Measurements from ENCODE around the gene ARMS2.

Gene ARMS2

DNA sequence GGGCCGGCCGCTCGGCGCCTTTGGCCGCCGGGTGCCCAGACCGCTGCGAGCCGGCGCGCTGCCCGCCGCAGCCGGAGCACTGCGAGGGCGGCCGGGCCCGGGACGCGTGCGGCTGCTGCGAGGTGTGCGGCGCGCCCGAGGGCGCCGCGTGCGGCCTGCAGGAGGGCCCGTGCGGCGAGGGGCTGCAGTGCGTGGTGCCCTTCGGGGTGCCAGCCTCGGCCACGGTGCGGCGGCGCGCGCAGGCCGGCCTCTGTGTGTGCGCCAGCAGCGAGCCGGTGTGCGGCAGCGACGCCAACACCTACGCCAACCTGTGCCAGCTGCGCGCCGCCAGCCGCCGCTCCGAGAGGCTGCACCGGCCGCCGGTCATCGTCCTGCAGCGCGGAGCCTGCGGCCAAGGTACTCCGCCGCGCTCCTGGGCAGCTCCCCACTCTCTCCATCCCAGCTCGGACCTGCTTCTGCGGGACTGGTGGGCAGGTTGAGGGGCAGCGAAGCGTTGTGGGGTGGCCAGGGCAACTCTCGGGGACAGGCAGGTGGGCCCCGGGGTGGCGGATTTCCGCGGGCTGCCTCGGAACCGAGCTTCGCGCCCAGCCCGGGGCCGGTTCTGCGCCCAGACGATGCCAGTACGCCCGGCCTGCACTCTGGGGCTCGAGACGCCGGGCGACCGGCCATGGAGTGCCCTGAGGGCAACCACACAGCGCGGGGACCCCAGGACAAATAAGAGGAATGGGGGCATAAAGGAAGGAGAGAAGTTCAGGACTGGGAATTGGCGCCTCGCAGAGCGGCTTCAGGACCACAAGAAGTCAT is 7.5 kb downstream of the ARMS2 start:
- no peak overlapping the region for H3K4me3 ChIP-seq (ENCODE audit: low read length, poor library complexity, severe bottlenecking)
- no peak overlapping the region for H2AFZ ChIP-seq (ENCODE audit: low read length)
- H3K36me3 ChIP-seq (ENCODE audit: insufficient read depth, low read length): no peaks in the 10 kb centered on the region
- H3K9me3 ChIP-seq (ENCODE audit: insufficient read depth, low read depth, low read length): no peaks in the 10 kb centered on the region; the same call in 1 of the 2 replicates
- no peak overlapping the region for H3K4me2 ChIP-seq (ENCODE audit: low read depth, low read length, poor library complexity, severe bottlenecking)
- no peaks in the 10 kb centered on the region for H3K79me2 ChIP-seq (ENCODE audit: insufficient read depth, low read length)
- H3F3A ChIP-seq (ENCODE audit: low read depth): no peaks in the 10 kb centered on the region
- H4K20me1 ChIP-seq (ENCODE audit: insufficient read depth, low read length, poor library complexity, severe bottlenecking): no peaks in the 10 kb centered on the region
- TF ChIP-seq EZH2phosphoT487 (IDR thresholded peaks at IDR 0.05; ENCODE audit: borderline replicate concordance): no peak
- TF ChIP-seq, protein P1, sequence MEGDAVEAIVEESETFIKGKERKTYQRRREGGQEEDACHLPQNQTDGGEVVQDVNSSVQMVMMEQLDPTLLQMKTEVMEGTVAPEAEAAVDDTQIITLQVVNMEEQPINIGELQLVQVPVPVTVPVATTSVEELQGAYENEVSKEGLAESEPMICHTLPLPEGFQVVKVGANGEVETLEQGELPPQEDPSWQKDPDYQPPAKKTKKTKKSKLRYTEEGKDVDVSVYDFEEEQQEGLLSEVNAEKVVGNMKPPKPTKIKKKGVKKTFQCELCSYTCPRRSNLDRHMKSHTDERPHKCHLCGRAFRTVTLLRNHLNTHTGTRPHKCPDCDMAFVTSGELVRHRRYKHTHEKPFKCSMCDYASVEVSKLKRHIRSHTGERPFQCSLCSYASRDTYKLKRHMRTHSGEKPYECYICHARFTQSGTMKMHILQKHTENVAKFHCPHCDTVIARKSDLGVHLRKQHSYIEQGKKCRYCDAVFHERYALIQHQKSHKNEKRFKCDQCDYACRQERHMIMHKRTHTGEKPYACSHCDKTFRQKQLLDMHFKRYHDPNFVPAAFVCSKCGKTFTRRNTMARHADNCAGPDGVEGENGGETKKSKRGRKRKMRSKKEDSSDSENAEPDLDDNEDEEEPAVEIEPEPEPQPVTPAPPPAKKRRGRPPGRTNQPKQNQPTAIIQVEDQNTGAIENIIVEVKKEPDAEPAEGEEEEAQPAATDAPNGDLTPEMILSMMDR (conservative IDR thresholded peaks at IDR 0.05; ENCODE audit: low read length): no peak
- no peaks in the 10 kb centered on the region for H3K9me2 ChIP-seq (replicated peaks; ENCODE audit: low read depth, low read length)
- no peaks in the 10 kb centered on the region for H3K4me1 ChIP-seq (ENCODE audit: insufficient read depth, low read length, poor library complexity, severe bottlenecking)
- H3K9ac ChIP-seq (ENCODE audit: low read depth, low read length, poor library complexity, severe bottlenecking): no peak overlapping the region
- no peaks in the 10 kb centered on the region for H3K27me3 ChIP-seq (ENCODE audit: insufficient read depth, low read length, poor library complexity, severe bottlenecking)

- TF ChIP-seq, protein P1 (conservative IDR thresholded peaks at IDR 0.05; ENCODE audit: low read length): no peak
- TF ChIP-seq EZH2phosphoT487 (IDR thresholded peaks at IDR 0.05; ENCODE audit: borderline replicate concordance): no peak
- no peaks in the 10 kb centered on the region for H3K36me3 ChIP-seq (ENCODE audit: insufficient read depth, low read length)
- no peaks in the 10 kb centered on the region for H3K9me2 ChIP-seq (replicated peaks; ENCODE audit: low read depth, low read length)
- H2AFZ ChIP-seq (ENCODE audit: low read length): no peak overlapping the region
- H3K4me1 ChIP-seq (ENCODE audit: insufficient read depth, low read length, poor library complexity, severe bottlenecking): no peaks in the 10 kb centered on the region
- H3K4me2 ChIP-seq (ENCODE audit: low read depth, low read length, poor library complexity, severe bottlenecking): no peak overlapping the region
- no peaks in the 10 kb centered on the region; the same call in 1 of the 2 replicates for H3K9me3 ChIP-seq (ENCODE audit: insufficient read depth, low read depth, low read length)
- no peaks in the 10 kb centered on the region for H4K20me1 ChIP-seq (ENCODE audit: insufficient read depth, low read length, poor library complexity, severe bottlenecking)
- H3F3A ChIP-seq (ENCODE audit: low read depth): no peaks in the 10 kb centered on the region
- no peaks in the 10 kb centered on the region for H3K79me2 ChIP-seq (ENCODE audit: insufficient read depth, low read length)
- no peak overlapping the region for H3K9ac ChIP-seq (ENCODE audit: low read depth, low read length, poor library complexity, severe bottlenecking)
- no peak overlapping the region for H3K4me3 ChIP-seq (ENCODE audit: low read length, poor library complexity, severe bottlenecking)
- no peaks in the 10 kb centered on the region for H3K27me3 ChIP-seq (ENCODE audit: insufficient read depth, low read length, poor library complexity, severe bottlenecking)
Measured at GRCh38 chr10:122462533-122463465, 8.3 kb downstream of the ARMS2 start.

GRCh38 chr10:122463466-122464249 is 9.2 kb downstream of the ARMS2 start:
- no peaks in the 10 kb centered on the region; the same call in 1 of the 2 replicates for H3K9me3 ChIP-seq (ENCODE audit: insufficient read depth, low read depth, low read length)
- H2AFZ ChIP-seq (ENCODE audit: low read length): no peak overlapping the region
- no peak for TF ChIP-seq EZH2phosphoT487 (IDR thresholded peaks at IDR 0.05; ENCODE audit: borderline replicate concordance)
- H3K9me2 ChIP-seq (replicated peaks; ENCODE audit: low read depth, low read length): no peaks in the 10 kb centered on the region
- no peaks in the 10 kb centered on the region for H3K4me1 ChIP-seq (ENCODE audit: insufficient read depth, low read length, poor library complexity, severe bottlenecking)
- H3F3A ChIP-seq (ENCODE audit: low read depth): no peaks in the 10 kb centered on the region
- no peak overlapping the region for H3K9ac ChIP-seq (ENCODE audit: low read depth, low read length, poor library complexity, severe bottlenecking)
- no peaks in the 10 kb centered on the region for H3K79me2 ChIP-seq (ENCODE audit: insufficient read depth, low read length)
- no peaks in the 10 kb centered on the region for H4K20me1 ChIP-seq (ENCODE audit: insufficient read depth, low read length, poor library complexity, severe bottlenecking)
- no peaks in the 10 kb centered on the region for H3K36me3 ChIP-seq (ENCODE audit: insufficient read depth, low read length)
- H3K27me3 ChIP-seq (ENCODE audit: insufficient read depth, low read length, poor library complexity, severe bottlenecking): no peaks in the 10 kb centered on the region
- H3K4me2 ChIP-seq (ENCODE audit: low read depth, low read length, poor library complexity, severe bottlenecking): no peak overlapping the region
- no peak overlapping the region for H3K4me3 ChIP-seq (ENCODE audit: low read length, poor library complexity, severe bottlenecking)
